GM19438 (cell line): Measurements from ENCODE around the gene MINDY4.

Source experiments
- ATAC-seq: cut with Tn5 transposase; IDR thresholded peaks from one replicate; pipeline ENCODE4 v1.9.1; 2021; ENCODE audit warnings: low read depth; ENCODE audit not compliant: unreplicated experiment

The MINDY4 gene

GRCh38 chr7:30771174-30771879, at the start of gene MINDY4:
MINDY4 (plus strand) TSS chr7:30771417; CDS start chr7:30771494, 77 bp downstream.
- peak; percentile 92 for ATAC-seq

DNA sequence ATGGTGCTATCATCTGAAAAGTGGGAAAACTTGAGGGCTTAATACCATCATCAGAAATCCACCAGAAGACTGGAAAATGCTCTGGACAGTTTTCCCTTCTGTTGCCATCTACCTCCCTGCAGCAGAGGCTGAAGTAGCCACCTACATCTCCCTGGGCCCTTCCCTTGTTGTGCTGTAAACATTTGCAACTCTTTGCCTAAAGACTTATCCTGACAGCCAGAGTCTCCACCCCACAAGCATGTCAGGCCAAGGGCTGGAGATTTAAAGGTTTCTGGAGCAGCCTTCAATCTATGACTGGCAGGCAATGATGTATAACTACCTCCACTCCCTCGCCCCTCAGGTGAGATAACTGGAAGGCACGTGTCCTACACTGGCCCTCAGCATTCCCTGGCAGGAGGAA, 49.0 kb upstream of the MINDY4 start:
- ATAC-seq: no peak

DNA sequence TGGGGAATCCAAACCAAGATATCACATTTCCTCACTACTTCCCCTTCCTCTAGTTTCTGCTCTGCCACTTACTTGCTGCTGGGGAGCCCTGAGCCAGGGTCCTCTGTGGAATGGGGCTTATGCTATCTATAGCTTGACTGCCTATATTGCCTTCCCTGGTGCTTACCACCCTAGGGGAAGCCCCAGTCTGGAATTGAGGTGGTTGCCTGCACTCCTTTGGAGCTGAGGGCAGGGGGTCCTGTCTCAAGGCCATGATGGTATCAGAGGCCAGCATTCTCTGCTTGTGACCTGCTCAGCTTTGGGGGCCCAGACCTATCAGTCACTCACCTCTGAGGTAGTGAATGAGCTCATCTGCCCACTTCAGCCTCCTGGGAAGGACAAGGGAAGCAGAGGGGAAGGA, 48.5 kb upstream of the MINDY4 start:
- no peak for ATAC-seq

DNA sequence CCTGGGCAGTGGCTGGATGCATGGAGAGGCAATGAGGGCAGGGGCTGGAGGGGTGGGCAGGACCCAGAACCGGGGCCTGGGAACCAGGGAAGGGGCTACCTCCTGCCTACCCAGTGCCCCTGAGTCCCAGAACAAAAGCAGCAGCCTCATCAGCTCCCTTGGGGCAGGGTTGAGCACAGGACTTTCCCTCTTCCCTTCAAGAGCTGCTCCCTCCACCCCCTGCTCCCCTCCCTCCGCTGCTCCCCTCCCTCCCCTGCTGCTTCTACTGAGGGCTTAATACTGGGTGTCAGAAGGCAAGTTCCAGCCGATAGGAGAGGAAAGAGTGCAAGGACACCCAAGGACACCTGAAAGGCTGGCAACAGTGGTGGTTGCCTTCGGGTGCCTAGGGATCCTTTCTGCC, 47.4 kb upstream of the MINDY4 start:
- no peak for ATAC-seq

- ATAC-seq: no peak
These were observed 44.8 kb upstream of the MINDY4 start for GRCh38 chr7:30726296-30727006.

GRCh38 chr7:30727061-30727945, 43.9 kb upstream of the MINDY4 start:
- no peak for ATAC-seq

GRCh38 chr7:30728591-30729100, 42.6 kb upstream of the MINDY4 start:
- no peak for ATAC-seq

- no peak for ATAC-seq
These were observed 41.6 kb upstream of the MINDY4 start for GRCh38 chr7:30729642-30730041.

- no peak for ATAC-seq
These were observed 41.1 kb upstream of the MINDY4 start for GRCh38 chr7:30730097-30730496.

- no peak for ATAC-seq
These were observed 40.2 kb upstream of the MINDY4 start for GRCh38 chr7:30730996-30731395.

- no peak for ATAC-seq
These were observed 39.6 kb upstream of the MINDY4 start for GRCh38 chr7:30731581-30731980.

GRCh38 chr7:30732606-30733005, 38.6 kb upstream of the MINDY4 start:
- ATAC-seq: no peak

DNA sequence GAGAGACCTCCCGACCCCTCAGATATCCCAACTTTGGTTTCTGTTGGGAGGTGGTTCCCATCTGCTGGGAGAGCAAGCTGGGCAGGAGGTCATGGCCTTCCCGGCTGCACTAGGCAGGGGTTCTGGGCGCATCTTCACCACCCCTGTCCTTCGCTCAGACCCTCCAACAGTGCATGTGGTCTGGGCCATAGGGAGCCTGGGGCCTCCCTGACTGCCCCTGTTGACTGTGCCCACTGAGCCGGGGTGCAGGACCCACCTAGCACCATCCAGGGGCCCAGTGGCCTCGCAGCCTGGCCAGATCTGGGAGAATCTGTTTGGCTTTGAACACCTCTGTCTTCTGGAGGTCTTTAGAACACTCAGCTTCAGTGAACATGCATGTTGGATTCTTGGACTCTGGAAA, 38.0 kb upstream of the MINDY4 start:
- ATAC-seq: no peak

GRCh38 chr7:30733691-30734090, 37.5 kb upstream of the MINDY4 start:
- no peak for ATAC-seq

DNA sequence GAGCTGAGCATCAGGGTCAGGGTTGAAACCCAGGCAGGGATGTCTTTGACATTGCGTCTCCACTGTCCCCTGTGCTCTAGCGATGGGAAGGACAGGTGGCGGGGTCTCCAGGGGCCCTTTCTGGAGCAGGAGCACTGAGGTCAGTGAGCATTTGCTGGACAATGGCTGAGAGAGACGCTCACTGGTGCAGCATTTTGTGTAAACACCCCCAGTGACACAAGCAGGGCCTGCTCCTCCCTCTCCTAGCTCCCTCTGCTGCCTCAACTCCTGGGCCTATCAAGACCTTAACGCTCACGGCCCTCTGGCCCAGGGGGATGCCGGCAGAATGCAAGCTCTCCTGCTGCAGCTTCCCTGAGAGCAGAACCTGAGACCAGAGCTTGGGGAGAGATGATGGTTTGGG, 36.7 kb upstream of the MINDY4 start:
- ATAC-seq: no peak

- no peak for ATAC-seq
These were observed 35.6 kb upstream of the MINDY4 start for GRCh38 chr7:30735631-30736030.

GRCh38 chr7:30736291-30736690, 34.9 kb upstream of the MINDY4 start:
- ATAC-seq: no peak

GRCh38 chr7:30738026-30738915, 32.9 kb upstream of the MINDY4 start:
- no peak for ATAC-seq

DNA sequence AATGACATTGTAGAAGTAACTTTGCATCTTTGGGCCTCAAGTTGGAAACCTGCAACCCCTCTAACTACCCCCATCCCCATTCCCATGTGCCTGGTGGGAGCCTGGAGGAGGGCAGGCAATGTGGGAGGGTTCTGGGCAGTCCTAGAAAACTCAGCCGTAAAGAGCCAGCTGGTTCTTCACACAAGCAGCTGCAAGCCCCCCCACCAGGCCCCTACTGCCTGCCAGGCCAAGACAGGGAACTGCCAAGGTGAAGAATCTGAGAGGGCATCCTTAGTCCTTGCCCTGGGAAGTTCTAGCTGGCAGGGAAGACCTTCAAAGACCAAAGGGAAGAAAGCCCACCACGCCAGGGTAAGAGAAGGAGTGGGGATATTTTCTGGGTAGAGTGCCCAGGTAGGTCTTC, 31.5 kb upstream of the MINDY4 start:
- no peak for ATAC-seq
